ENCODE data around the gene GRK4.
A peak's percentile ranks its signal among the peaks of the same experiment; 100 is the strongest.
"Not testable (repeated sequence)": the region's sequence is repeated elsewhere in the genome, so short reads cannot be mapped to it uniquely, and the experiment has no call there.

Gene GRK4

DNA sequence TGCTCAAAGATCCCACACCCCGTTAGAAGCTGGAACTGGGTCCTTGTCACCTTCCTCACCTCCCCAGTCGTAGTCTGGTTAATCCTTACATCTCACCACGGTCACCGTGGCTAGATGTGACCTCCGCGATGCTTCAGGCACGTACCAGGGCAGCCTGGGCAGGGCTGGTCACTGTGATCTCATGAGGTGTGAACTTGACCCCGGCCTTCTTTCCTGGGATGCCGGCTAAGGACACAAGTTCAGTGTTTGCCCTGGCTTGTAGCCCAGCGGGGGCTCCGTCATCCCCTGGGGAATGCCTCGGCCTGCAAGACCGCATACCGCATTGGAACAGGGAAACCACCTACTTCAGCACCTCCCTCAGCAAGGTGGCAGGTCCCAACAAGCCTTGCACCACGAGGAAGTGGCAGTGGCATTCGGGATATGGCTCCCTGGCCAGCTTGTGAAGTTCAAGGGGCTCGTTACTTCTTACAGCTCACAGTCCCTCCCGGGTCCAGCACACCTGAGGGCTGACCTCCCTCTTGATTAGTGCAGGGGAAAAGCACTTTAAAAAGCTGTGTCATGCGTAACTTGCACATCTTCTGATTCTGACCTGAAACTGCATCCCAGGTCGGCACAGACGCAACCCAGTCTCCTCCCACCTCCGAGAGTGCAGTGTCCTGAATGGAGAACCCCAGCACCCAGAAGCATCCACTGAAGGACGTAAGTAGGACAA, 26.1 kb upstream of the GRK4 start:
- Histone ChIP-seq H3K27me3 (replicated peaks; ENCODE audit: control insufficient read depth, insufficient read depth, low read length) (no peaks in the 10 kb centered on the region), H3K4me3 (replicated peaks; ENCODE audit: low read depth, low read length) (peak overlapping the region; percentile 96), H3K36me3 (ENCODE audit: control insufficient read depth, insufficient read depth, low read length) (peaks cover 38% of the 10 kb centered on the region)
- TF ChIP-seq, protein P1, sequence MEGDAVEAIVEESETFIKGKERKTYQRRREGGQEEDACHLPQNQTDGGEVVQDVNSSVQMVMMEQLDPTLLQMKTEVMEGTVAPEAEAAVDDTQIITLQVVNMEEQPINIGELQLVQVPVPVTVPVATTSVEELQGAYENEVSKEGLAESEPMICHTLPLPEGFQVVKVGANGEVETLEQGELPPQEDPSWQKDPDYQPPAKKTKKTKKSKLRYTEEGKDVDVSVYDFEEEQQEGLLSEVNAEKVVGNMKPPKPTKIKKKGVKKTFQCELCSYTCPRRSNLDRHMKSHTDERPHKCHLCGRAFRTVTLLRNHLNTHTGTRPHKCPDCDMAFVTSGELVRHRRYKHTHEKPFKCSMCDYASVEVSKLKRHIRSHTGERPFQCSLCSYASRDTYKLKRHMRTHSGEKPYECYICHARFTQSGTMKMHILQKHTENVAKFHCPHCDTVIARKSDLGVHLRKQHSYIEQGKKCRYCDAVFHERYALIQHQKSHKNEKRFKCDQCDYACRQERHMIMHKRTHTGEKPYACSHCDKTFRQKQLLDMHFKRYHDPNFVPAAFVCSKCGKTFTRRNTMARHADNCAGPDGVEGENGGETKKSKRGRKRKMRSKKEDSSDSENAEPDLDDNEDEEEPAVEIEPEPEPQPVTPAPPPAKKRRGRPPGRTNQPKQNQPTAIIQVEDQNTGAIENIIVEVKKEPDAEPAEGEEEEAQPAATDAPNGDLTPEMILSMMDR (IDR thresholded peaks at IDR 0.05; ENCODE audit: insufficient read depth, low read length, poor library complexity, severe bottlenecking) = no peak
- peak; percentile 75 for DNase-seq (ENCODE audit: extremely low read depth, insufficient read length)

DNA sequence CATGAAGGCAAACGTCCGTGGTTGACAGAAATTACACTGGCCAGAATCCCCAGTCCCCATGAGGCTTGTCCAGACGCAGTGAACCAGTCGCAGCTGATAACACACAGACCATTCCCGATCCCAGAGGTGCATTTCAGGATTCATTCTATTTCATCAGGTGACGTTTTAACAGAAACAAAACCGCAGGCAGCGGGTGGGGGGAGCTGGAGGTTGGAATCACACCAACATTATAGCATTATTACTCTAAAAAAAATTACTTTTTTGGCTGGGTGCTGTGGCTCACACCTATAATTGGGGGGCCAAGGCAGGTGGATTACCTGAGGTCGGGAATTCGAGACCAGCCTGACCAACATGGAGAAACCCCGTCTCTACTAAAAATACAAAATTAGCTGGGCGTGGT, 25.4 kb upstream of the GRK4 start:
- H3K36me3 ChIP-seq (ENCODE audit: control insufficient read depth, insufficient read depth, low read length) = peaks cover 43% of the 10 kb centered on the region
- H3K27me3 ChIP-seq (replicated peaks; ENCODE audit: control insufficient read depth, insufficient read depth, low read length) = no peaks in the 10 kb centered on the region
- TF ChIP-seq, protein P1 (IDR thresholded peaks at IDR 0.05; ENCODE audit: insufficient read depth, low read length, poor library complexity, severe bottlenecking) = no peak
- peak overlapping the region; percentile 96 for H3K4me3 ChIP-seq (replicated peaks; ENCODE audit: low read depth, low read length)
- no peak for DNase-seq (ENCODE audit: extremely low read depth, insufficient read length)

DNA sequence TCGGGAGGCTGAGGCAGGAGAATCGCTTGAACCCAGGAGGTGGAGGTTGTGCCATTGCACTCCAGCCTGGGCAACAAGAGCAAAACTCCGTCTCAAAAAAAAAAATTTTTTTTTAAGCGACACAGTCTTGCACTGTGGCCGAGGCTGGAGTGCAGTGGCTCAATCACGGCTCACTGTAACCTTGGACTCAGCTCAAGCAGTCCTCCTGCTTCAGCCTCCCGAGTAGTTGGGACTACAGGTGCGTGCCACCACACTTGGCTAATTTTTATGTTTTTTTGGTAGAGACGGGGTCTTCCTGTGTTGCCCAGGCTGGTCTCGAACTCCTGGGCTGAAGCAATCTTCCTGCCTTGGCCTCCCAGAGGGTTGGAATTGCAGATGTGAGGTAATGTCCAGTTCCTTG, 25.0 kb upstream of the GRK4 start:
- H3K36me3 ChIP-seq (ENCODE audit: control insufficient read depth, insufficient read depth, low read length) = peaks cover 48% of the 10 kb centered on the region
- not testable (repeated sequence) for H3K4me3 ChIP-seq (replicated peaks; ENCODE audit: low read depth, low read length); H3K27me3 ChIP-seq (replicated peaks; ENCODE audit: control insufficient read depth, insufficient read depth, low read length); DNase-seq (ENCODE audit: extremely low read depth, insufficient read length)

DNA sequence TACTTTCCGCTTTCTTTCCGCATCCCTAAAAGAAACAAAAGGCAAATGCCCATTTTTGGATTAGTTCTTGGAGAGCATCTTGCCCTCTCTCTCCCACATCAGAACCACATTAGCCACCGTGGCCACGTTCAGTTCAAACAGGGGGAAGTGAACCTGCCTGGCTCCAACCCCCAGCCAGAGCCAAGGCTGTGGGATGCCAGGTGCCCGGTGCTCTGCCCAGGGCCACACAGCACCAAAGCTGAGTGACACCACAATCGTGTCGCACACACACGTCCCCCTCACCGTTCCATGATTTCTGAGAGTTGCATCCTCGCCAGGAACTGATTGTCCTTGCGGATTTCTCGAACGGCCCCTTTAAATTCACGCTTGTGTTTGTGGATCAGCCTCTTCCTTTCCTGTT, 24.5 kb upstream of the GRK4 start:
- Histone ChIP-seq H3K36me3 (ENCODE audit: control insufficient read depth, insufficient read depth, low read length) (peaks cover 51% of the 10 kb centered on the region), H3K4me3 (replicated peaks; ENCODE audit: low read depth, low read length) (no peak overlapping the region), H3K27me3 (replicated peaks; ENCODE audit: control insufficient read depth, insufficient read depth, low read length) (no peaks in the 10 kb centered on the region)
- TF ChIP-seq, protein P1 (IDR thresholded peaks at IDR 0.05; ENCODE audit: insufficient read depth, low read length, poor library complexity, severe bottlenecking) = no peak
- no peak for DNase-seq (ENCODE audit: extremely low read depth, insufficient read length)

DNA sequence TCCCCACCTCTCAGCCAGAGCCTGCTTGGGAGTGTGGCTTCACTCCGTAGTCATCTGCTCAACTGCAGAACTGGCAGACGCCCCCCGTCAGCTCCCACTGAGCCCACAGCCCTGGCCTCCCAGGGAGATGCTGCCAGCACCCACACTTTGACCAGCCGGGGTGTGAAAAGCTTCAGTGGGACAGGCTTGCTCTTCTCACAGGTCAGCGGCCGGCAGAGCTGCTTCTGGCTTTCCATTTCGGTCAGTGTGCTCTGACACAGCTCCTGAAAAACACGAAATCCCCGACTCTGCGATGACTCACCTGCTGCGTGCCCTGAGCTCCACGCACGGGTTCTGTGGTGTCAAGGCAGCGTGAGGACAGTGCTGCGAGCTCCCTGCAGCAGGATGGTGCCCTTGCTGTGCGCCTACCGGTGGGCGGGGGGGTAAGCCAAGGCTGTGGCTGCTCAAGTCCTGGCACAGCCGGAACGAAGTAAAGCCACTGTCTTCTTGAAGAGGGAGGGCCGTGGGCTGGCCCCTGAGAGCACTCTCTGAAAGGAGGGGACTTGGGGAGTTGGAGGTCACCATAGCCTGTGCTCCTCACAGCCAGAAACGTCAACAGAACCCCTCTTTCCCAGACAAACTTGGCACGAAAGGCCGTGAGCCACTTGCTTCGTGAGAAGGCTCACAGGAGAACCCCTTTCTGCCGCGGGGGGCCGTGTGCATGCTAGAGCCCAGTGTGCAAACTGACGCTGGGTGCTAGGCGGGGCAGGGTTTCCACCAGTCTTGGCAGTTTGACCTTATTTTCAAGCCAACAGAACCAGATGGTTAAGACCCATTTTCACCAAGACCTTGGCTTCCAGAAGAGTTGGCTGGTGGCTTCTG, 23.8 kb upstream of the GRK4 start:
- Histone ChIP-seq H3K36me3 (ENCODE audit: control insufficient read depth, insufficient read depth, low read length) (peaks cover 55% of the 10 kb centered on the region), H3K27me3 (replicated peaks; ENCODE audit: control insufficient read depth, insufficient read depth, low read length) (no peaks in the 10 kb centered on the region), H3K4me3 (replicated peaks; ENCODE audit: low read depth, low read length) (no peak overlapping the region)
- TF ChIP-seq, protein P1 (IDR thresholded peaks at IDR 0.05; ENCODE audit: insufficient read depth, low read length, poor library complexity, severe bottlenecking) = no peak
- no peak for DNase-seq (ENCODE audit: extremely low read depth, insufficient read length)
